Effector CD8-positive, alpha-beta T cell (primary cell): ENCODE data around the gene BAK1.
"Not testable (repeated sequence)": the region's sequence is repeated elsewhere in the genome, so short reads cannot be mapped to it uniquely, and the experiment has no call there.

ENCODE experiments used
- DNase-seq: peaks from one replicate; lab custom pipeline; 2025; lab: John Stamatoyannopoulos, UW

BAK1 gene

DNA sequence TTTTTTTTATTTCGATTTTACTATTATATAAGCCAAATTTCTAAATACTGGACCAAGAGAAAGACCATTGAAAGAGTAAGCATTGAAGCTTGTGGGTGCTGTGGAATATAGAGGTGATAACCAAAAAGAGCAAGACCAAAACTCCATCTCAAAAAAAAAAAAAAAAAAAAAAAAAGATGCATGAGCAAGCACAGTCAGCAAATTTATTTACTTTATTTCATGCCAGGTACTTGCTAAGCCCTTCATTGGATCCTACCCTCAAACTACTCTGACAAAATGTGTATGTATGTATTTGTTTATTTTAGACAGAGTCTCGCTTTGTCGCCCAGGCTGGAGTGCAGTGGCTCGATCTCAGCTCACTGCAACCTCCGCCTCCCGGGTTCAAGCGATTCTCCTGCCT lies 27.8 kb downstream of the BAK1 start:
- no peak for DNase-seq

DNA sequence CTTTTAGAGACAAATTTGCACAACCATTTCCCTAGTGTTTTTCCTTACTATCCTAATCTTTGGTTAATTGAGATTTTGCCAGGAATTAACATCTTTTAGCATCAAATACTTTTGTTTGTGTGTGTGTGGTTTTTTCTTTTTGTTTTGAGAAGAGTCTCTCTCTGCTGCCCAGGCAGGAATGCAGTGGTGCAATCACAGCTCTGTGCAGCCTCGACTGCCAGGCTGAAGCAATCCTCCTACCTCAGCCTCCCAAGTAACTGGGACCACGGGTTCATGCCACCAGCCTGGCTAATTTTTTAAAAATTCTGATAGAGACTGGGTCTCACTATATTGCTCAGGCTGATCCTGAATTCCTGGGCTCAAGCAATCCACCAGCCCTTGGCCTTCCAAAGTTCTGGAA lies 28.5 kb downstream of the BAK1 start:
- no peak for DNase-seq

DNA sequence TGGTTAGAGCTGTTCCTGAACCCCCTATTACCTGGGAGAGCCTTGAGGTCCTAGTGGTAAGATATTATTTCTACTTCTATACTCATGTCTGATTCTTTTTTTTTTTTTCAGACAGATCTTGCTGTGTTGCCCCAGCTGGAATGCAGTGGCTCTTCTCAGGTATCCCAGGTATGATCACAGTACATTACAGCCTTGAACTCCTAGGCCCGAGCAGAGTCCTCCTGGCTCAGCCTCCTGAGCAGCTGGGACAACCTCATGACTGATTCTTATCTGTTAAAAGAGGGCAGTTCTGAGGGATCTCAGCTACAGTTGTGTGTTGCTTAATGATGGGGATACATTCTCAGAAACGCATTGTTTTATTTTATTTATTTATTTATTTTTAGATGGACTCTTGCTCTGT lies 30.2 kb downstream of the BAK1 start:
- no peak for DNase-seq

GRCh38 chr6:33549196-33549595 lies 30.9 kb downstream of the BAK1 start:
- no peak for DNase-seq

DNA sequence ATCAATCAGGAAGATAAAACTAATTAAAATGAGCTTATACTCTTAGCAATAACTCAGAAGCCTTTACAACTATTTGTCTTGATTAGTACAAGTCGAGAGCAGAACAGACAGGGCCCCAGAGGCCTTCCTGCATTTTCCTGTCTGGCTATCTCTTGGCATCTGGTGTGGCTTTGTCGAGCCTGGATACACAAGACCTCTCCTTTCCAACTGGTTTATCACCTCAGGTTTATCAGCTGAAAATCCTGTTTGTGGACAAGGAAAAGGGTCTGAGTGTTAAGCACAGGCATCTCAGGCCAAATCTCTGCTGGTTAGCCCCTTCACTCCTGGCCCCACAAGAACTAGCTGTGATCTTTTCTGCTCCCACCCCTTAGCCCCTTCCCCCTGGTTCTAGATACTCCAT lies 32.6 kb downstream of the BAK1 start:
- no peak for DNase-seq

DNA sequence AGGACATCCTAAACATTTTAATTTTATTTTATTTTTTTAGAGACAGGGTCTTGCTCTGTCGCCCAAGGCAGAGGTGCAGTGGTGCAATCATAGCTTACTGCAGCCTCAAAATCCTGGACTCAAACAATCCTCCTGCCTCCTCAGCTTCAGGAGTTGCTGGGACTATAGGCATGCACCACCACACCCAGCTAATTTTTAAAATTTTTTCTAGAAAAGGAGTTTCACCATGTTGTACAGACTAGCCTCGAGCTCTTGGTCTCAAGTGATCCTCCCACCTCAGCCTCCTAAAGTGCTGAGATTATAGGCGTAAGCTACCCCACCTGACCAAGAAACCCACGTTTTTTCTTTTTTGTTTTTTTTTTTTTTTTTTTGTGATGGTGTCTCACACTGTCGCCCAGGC lies 33.3 kb downstream of the BAK1 start:
- DNase-seq: no peak

GRCh38 chr6:33545292-33545691 lies 34.8 kb downstream of the BAK1 start:
- DNase-seq: not testable (repeated sequence)

DNA sequence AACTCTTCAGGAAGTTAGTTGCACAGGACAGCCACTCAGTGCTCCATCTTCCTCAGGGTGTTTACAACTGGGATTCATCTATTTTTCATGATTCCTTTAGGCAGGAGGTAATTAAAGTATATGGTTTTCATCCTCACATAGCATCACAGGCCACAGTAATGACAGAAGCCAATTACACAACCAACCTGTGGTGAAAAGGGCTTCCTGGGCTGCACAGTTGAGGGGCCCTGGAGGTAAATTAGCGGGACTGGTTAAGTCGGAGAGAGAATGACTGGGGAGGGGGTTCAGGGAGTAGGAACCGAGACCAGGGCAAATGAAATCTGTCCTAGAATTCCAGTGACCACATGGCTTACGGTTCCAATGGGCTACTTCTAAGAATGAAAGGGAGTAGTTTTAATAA lies 37.0 kb downstream of the BAK1 start:
- DNase-seq: no peak

GRCh38 chr6:33540768-33541167 lies 39.3 kb downstream of the BAK1 start:
- DNase-seq: no peak

- no peak for DNase-seq
Measured at GRCh38 chr6:33534702-33535101, 45.4 kb downstream of the BAK1 start.

- peak; percentile 55 for DNase-seq
Measured at GRCh38 chr6:33533163-33533869, 46.8 kb downstream of the BAK1 start.

- not testable (repeated sequence) for DNase-seq
Measured at GRCh38 chr6:33532431-33532830, 47.6 kb downstream of the BAK1 start.

GRCh38 chr6:33530617-33531016 lies 49.5 kb downstream of the BAK1 start:
- not testable (repeated sequence) for DNase-seq
